Measurements from ENCODE around the gene GAR1.
"Not testable (repeated sequence)": the region's sequence is repeated elsewhere in the genome, so short reads cannot be mapped to it uniquely, and the experiment has no call there.

The GAR1 gene

GRCh38 chr4:109847896-109848442, 32.4 kb downstream of the GAR1 start, which contains the start of gene LRIT3:
Gene LRIT3, plus strand, starts transcription at chr4:109848107. Its CDS starts 95 bp downstream, at chr4:109848202.
- DNase-seq, result no peak

- no peak for DNase-seq
Measured at GRCh38 chr4:109848501-109848900, 32.9 kb downstream of the GAR1 start.

DNA sequence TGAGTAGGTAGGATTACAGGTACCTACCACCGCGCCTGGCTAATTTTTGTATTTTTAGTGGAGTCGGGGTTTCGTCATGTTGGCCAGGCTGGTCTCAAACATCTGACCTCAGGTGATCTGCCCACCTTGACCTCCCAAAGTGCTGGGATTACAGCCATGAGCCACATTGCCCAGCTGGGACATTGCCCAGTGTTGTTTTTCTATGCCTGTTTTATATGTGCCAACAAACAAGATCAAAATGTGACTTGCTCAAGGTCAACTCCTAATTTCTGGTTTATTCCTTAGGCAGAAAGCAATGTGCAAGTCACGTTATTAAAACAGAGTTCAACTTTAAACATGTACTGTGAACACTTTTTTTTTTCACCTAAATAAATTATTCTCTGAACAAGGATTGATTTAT, 35.0 kb downstream of the GAR1 start:
- DNase-seq, result no peak

- DNase-seq, result not testable (repeated sequence)
Measured at GRCh38 chr4:109859426-109860300, 44.1 kb downstream of the GAR1 start.

GRCh38 chr4:109861271-109861670, 45.7 kb downstream of the GAR1 start:
- DNase-seq, result no peak

DNA sequence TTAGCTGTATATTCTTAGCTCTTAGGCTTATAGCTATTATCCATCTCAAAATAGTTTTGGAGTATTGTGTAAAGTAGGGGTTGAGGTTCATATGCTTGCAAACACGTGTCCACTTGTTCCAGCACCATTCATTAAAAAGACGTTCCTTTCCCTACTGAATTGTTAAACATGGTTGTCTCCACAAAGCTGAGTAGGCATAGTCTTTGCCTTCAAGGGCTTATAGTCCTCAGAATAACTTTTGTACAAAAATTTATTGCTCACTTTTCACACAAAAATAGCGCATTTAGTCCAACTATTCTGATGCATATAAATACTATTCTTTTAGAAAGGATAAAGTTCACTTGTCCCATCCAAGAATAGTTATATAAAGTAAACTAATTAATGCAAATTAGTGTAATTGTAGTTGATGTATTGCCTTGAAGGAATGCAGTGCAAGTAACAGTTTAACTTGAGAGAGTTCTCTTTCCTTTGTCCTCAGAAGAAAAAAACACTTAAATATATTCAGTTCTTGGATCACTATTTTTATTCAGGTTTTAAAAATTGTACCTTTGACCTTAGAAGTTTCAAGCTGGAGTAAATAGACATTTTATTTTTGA, 46.5 kb downstream of the GAR1 start:
- no peak for DNase-seq

GRCh38 chr4:109864134-109864533, 48.6 kb downstream of the GAR1 start:
- no peak for DNase-seq

DNA sequence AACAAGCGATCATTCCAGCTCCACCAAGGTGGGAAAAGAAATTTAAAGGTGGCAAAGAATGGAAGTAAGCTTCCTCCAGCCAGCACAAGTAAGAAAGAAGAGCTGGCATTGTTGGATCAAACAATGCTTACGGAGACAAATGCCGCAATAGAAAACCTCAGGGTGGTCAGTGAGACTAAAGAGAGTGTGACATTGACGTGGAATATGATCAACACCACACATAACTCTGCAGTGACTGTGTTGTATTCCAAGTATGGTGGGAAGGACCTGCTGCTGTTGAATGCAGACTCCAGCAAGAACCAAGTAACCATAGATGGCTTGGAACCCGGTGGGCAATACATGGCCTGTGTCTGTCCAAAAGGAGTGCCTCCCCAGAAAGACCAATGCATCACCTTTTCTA, 54.5 kb downstream of the GAR1 start:
- no peak for DNase-seq

DNA sequence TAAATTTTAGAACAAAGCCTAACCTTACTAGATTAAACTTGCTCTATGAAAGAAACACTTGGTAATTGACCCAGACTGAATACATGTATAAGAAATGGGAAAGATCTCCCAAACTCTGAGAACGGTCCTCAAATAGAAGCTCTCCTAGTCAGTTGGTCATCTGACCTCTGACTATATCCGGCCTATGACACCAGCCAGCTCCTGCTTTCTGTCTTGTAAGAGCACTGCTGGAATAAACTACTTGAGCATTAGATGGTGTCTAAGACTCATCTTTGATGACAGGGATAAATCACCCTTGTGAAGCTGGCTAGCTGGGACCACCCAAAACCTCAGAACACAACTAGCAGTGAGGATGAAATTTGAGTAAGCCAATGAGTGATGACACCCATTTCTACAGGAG, 56.5 kb downstream of the GAR1 start:
- DNase-seq, result no peak

DNA sequence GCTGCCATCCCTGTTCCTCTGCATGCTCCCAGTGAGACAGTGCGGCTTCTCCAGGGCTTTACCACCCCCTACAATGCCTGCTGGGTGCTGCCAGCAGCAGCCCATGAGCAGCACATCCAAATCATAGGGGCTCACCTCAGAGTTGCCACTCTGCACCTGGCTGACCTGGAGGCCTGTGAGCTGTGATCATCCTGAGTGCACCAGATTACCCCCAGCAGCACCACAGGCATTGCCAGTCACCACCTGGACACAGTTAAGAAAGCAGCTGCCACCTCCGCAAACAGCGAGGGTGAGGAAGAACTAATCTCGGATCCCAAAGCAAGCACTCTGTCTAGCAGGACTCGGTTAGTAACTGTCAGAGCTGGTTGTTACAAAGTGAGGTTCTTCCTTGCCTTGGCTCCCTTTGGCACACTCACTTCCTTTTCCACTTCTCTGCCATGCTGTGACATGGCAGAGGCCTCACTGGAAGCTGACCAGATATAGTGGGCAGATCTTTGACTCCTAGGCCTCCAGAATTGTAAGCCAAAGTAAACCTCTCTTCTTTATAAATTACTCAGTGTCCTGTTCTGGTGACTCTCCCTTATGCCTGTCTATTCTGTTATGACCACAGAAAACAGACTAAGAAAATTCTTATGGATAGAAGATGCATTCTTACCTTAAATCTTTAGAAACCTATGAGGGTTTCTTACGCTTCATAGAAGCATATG, 57.5 kb downstream of the GAR1 start:
- no peak for DNase-seq

GRCh38 chr4:109873791-109874514, 58.4 kb downstream of the GAR1 start:
- DNase-seq, result no peak
